ENCODE measurements around the gene THSD4.

THSD4 gene

GRCh38 chr15:71735385-71735757 is 620.1 kb downstream of the THSD4 start:
- TF ChIP-seq, protein P1, sequence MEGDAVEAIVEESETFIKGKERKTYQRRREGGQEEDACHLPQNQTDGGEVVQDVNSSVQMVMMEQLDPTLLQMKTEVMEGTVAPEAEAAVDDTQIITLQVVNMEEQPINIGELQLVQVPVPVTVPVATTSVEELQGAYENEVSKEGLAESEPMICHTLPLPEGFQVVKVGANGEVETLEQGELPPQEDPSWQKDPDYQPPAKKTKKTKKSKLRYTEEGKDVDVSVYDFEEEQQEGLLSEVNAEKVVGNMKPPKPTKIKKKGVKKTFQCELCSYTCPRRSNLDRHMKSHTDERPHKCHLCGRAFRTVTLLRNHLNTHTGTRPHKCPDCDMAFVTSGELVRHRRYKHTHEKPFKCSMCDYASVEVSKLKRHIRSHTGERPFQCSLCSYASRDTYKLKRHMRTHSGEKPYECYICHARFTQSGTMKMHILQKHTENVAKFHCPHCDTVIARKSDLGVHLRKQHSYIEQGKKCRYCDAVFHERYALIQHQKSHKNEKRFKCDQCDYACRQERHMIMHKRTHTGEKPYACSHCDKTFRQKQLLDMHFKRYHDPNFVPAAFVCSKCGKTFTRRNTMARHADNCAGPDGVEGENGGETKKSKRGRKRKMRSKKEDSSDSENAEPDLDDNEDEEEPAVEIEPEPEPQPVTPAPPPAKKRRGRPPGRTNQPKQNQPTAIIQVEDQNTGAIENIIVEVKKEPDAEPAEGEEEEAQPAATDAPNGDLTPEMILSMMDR (IDR thresholded peaks at IDR 0.05) = no peak
- no peak for DNase-seq (ENCODE audit: low spot score)
- Histone ChIP-seq H3K4me3 (no peak overlapping the region), H3K27ac (no peak overlapping the region)

- Histone ChIP-seq H3K4me3 (no peak overlapping the region), H3K27ac (no peak overlapping the region)
- TF ChIP-seq, protein P1 (IDR thresholded peaks at IDR 0.05) = no peak
- no peak for DNase-seq (ENCODE audit: low spot score)
Measured at GRCh38 chr15:71736286-71736947, 621.1 kb downstream of the THSD4 start.

- H3K4me3 ChIP-seq = no peak overlapping the region
- no peak for DNase-seq (ENCODE audit: low spot score)
- H3K27ac ChIP-seq = no peak overlapping the region
- TF ChIP-seq, protein P1 (IDR thresholded peaks at IDR 0.05) = no peak
Measured at GRCh38 chr15:71737761-71738160, 622.5 kb downstream of the THSD4 start.

DNA sequence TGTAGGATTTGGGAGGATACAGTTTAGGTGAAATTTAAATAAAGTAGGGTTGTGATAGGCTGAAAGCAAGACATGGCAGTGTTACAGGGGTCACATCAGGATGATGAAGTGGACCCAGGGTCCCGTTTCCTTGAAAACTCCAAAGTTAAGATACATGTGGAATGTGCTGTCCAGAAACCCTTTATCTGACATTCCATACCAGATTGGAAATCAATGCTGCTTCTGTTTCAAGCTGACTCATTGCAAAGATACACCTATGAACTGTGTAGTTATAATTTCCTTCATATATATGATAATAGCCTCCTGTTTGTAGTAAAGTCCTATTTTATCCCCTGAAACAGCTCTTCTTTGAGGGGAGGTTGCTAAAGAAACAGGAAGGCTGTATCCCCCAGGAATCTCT is 624.1 kb downstream of the THSD4 start:
- TF ChIP-seq, protein P1 (IDR thresholded peaks at IDR 0.05) = no peak
- no peak overlapping the region for H3K27ac ChIP-seq
- no peak overlapping the region for H3K4me3 ChIP-seq
- no peak for DNase-seq (ENCODE audit: low spot score)

GRCh38 chr15:71742964-71743363 is 627.7 kb downstream of the THSD4 start:
- Histone ChIP-seq H3K4me3 (no peak overlapping the region), H3K27ac (no peak overlapping the region)
- TF ChIP-seq, protein P1 (IDR thresholded peaks at IDR 0.05) = no peak
- DNase-seq (ENCODE audit: low spot score) = no peak

DNA sequence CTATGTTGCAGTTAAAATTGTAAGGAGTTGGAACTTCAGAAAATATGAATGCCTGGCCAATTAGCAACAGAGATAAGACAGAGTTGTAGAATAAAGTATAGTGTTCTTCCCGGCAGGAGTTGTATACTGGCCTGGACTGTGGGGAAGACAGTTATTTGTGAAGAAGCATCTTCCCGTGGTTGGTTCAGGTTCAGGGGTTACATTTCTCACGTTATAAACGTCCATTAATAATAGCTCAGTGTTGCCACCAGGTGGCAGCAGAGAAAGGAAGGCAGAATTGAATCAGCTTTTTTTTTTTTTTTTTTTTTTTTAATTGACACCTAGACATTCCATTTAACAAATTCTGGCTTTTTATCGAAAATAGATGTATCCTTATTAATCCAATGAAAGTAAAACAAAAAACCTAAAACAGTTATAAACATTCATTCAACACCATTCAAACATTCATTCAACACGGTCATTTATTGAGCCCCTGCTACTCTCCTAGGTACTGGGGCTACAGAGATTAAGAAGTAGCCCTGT is 628.7 kb downstream of the THSD4 start:
- Histone ChIP-seq H3K27ac (no peak overlapping the region), H3K4me3 (no peak overlapping the region)
- TF ChIP-seq, protein P1 (IDR thresholded peaks at IDR 0.05) = peak; percentile 37
- DNase-seq (ENCODE audit: low spot score) = no peak

GRCh38 chr15:71746719-71747118 is 631.4 kb downstream of the THSD4 start:
- TF ChIP-seq, protein P1 (IDR thresholded peaks at IDR 0.05) = no peak
- Histone ChIP-seq H3K4me3 (no peak overlapping the region), H3K27ac (no peak overlapping the region)
- DNase-seq (ENCODE audit: low spot score) = no peak
